NCI-H1417 treated with DMSO at 0.1 percent for 48 hours (cell line): ENCODE data around the gene CLDN9.

ENCODE experiments used
- DNase-seq: peaks from one replicate; lab custom pipeline; 2025; lab: John Stamatoyannopoulos, UW

CLDN9 gene

DNA sequence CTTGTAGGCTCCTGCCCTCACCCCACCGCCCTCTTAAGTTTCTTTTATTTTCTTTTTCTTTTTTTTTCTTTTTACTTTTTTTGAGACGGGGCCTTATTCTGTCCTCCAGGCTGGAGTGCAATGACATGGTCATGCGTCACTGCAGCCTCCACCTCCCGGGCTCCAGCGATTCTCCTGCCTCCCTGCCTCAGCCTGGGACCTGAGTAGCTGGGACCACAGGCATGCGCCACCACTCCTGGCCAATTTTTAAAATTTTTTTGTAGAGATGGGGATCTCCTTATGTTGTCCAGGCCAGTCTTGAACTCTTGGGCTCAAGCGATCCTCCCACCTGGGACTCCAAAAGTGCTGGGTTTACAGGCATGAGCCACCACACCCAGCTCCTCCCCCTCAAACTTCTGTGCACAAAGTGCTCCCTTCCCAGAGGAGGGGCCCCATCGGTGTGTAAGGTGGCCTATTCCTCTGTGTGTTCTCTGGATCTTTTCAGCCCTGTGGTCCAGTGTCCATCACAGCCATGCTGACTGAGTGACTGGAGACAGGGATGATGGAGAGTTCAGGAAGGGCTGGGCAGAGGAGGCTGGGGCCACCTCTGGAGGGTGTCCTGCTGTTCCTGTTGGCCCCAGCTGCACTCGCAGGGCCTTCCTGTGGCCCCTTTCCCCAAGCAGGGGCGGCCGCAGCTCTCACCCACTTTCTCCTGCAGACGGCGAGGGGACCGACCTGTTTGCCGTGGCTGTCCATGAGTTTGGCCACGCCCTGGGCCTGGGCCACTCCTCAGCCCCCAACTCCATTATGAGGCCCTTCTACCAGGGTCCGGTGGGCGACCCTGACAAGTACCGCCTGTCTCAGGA, 43.8 kb downstream of the CLDN9 start:
- no peak for DNase-seq

DNA sequence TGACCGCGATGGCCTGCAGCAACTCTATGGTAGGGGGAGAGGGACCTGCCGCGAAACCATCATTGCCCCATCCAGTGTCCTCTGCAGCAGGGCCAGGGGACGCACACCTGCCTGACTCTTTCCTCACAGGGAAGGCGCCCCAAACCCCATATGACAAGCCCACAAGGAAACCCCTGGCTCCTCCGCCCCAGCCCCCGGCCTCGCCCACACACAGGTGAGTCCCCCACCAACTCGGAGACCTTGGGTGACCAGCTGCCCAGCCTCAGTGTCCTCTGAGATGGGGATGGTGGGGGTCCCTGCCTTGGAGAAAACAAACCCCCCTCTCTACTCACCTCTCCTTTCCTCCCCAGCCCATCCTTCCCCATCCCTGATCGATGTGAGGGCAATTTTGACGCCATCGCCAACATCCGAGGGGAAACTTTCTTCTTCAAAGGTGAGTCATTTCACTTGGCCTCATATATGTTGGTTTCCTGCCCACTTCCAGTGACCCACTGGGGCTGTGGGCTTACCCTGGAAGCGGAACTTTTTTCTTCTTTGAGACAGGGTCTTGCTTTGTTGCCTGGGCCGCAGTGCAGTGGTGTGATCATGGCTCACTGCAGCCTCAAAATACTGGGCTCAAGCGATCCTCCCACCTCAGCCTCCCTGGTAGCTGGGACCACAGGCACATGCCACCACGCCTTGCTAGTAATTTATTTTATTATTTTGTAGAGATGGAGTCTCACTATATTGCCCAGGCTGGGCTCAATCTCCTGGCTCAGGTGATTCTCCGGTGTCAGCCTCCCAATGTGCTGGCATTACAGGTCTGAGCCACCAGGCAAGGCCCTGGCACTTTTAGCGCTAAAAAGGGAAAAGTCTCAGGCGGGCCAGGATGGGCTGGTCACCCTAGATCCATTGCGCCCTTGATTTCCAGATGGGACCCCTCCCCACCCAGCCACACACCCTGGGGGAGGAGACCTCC, 44.7 kb downstream of the CLDN9 start:
- DNase-seq, result no peak

DNA sequence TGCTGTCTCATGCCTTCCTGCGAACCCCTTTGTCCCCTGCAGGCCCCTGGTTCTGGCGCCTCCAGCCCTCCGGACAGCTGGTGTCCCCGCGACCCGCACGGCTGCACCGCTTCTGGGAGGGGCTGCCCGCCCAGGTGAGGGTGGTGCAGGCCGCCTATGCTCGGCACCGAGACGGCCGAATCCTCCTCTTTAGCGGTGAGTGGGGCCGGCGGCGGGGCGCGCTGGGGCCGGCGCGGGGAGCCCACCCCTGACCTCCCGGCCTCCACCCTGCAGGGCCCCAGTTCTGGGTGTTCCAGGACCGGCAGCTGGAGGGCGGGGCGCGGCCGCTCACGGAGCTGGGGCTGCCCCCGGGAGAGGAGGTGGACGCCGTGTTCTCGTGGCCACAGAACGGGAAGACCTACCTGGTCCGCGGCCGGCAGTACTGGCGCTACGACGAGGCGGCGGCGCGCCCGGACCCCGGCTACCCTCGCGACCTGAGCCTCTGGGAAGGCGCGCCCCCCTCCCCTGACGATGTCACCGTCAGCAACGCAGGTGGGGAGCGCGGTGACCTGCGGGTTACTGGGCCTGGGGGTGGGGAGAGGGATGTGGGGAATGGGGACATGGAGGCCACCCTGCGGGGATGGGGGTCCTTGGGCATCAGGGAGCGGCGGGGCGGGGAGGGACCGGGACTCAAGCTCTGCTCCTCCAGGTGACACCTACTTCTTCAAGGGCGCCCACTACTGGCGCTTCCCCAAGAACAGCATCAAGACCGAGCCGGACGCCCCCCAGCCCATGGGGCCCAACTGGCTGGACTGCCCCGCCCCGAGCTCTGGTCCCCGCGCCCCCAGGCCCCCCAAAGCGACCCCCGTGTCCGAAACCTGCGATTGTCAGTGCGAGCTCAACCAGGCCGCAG, 45.7 kb downstream of the CLDN9 start:
- no peak for DNase-seq

DNA sequence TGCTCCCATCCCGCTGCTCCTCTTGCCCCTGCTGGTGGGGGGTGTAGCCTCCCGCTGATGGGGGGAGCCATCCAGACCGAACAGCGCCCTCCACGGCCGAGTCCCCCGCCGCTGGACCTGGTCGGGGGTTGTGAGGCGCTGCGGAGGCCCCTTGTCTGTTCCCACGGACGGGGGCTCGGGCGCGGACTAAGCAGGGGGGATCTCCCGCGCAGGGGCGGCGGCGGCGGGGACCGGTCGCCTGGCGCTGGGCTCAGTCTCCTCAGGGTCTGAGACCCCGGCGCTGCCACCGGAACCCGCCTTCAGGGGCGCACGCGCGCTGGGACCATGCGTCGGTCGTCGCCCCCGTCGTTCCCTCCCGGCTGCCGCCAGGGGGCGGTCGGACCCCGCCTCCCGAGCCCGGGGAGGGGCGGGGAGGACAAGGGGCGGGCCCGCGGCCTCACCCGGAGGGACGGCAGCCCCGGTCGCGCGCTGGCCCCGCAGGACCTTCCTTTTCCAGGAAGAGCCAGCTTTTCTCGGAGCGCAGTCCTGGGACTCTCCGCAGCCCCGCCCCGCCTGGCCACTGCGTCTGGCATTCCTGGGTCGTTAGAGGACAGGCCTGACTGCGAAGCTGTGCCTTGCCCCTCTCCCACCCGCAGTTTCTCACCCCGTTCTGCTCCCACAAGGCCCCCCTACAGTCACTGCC, 46.5 kb downstream of the CLDN9 start:
- no peak for DNase-seq

DNA sequence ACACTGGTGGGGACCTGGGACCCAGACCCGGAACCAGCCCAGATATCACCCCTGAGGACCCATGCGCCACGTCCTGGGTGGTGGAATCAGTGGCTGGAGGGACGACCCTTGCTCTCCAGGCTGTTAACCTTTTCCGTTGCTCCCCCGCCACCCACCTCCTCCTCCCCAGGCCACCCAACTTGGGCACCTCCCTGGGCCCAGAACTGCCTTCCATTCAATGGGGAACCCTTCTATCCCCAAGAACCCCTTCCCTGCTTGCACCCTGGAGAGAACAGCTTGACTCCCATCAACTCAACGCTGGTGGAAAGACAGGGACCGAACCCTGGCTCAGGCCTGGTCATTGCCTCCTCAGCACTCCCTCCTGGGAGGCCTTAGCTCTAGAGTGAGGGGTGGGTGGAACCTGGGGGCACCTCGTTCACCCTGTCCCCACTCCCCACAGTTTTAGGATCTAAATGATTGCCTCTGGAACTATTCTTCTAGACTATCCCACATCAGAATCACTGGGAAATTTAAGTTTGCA, 47.1 kb downstream of the CLDN9 start:
- DNase-seq, result no peak

DNA sequence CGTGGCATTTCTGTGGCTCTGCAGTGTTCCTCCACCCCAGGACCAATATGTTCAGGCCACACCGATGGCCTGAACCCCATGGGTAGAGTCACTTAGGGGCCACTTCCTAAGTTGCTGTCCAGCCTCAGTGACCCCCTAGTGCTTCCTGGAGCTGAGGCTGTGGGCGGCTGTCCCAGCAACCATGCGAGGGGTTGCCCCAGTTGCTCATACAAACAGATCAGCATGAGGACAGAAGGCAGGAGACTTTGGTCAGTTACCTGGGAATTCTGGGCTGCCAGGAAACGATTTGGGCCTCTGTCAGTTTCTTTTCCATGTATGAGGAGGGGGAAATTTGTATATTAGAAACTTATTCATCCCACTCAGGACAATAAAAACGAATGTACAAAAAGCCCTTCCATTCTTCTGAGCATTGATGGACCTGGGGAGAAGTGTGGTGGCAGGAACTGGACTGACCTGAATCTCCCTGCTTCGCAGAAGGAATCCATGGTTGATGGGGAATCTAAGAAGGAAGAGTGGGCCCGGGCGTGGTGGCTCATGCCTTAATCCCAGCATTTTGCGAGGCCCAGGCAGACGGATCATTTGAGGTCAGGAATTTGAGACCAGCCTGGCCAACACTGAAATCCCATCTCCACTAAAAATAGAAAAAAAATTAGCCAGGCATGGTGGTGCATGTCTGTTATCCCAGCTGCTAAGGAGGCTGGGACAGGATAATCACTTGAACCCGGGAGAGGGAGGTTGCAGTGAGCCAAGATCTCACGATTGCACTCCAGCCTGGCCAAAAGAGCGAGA, 47.8 kb downstream of the CLDN9 start:
- DNase-seq, result no peak

DNA sequence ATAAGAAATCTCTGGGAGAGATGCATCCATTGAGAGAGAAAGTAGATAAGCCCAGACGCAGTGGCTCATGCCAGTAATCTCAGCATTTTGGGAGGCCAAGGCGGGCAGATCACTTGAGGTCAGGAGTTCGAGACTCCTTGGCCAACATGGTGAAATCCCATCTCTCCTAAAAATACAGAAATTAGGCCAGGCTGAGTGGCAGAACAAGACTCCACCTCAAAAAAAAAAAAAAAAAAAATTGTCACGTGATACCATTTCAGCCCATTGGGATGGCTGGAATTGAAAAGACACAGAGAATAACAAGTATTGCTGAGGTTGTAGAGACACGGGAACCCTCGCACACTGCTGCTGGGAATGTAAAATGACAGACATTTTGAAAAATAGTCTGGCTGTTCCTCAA, 49.8 kb downstream of the CLDN9 start:
- no peak for DNase-seq

DNA sequence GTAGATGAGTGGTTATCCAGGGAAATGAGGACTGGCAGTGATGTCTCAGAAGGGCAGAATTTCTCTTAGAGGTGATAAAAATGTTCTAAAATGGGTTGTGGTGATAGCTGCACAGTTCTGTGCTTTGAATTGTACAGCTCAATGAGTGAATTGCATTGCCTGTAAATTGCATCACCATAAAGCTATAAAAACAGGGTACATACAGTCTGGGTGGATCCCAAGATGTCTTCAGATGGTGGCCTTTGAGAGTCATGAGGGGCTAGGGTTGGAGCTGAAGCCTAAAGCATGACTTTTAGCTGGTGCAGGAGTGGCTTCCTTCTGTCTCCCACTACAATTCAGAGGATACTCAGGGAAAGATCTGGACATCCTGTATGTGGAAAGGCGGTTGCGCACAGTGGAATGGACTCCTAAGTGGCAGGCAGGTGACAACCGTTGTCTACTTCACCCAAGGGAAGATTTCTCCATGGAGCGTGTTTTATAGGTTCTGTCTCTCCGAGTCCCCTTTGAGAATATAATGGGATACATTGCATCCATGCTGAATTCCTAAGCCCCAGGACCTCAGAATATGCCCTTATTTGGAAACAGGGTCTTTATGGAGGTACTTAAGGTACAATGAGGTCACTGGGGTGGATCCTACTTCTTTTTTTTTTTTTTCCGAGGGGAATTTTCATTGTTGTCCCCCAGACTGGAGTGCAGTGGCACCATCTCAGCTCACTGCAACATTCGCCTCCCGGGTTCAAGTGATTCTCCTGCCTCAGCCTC, 51.1 kb downstream of the CLDN9 start:
- no peak for DNase-seq
